ENCODE data around the gene PTGIS. TPM values are rescaled to one million over a fixed set of nuclear protein-coding genes. Genes with fewer than 3 reads are reported as not detected.

The PTGIS gene
- total and polyA plus RNA-seq, 2 donors (not counting 3 experiments of a cell fraction or from before 2014, with no cell fraction given), result 6.2 to 11.8 TPM

- intact Hi-C loops (cut with micrococcal nuclease), result no loop called here
Observed at GRCh38 chr20:49526056-49526455, 41.9 kb downstream of the PTGIS start.

More at GRCh38 chr20:49526056-49526455, 41.9 kb downstream of the PTGIS start:
- no peak for DNase-seq (ENCODE audit: low read depth, low spot score)
- Histone ChIP-seq H3K27me3 (ENCODE audit: control insufficient read depth in 2 of 2, insufficient read depth in 2 of 2, low read length in 2 of 2) (peaks cover 0 to 4% of the 10 kb centered on the region in 2 experiments), H4K20me1 (replicated peaks; ENCODE audit: control insufficient read depth, extremely low read depth, insufficient read depth, low read length) (no peaks in the 10 kb centered on the region), H3K9me3 (replicated peaks; ENCODE audit: control insufficient read depth, insufficient read depth, low read length) (no peaks in the 10 kb centered on the region), H3K9ac (replicated peaks; ENCODE audit: extremely low read depth, insufficient read depth, low read length) (no peak overlapping the region), H3K4me1 (ENCODE audit: control insufficient read depth, extremely low read depth, insufficient read depth, low read length) (no peaks in the 10 kb centered on the region), H2AFZ (ENCODE audit: low read depth, low read length) (no peak overlapping the region), H3K9me1 (replicated peaks; ENCODE audit: control insufficient read depth, extremely low read depth, insufficient read depth, low read length) (no peaks in the 10 kb centered on the region), H3K79me2 (ENCODE audit: control insufficient read depth, insufficient read depth, low read length) (no peaks in the 10 kb centered on the region), H3K4me3 (replicated peaks in 1 of 3; ENCODE audit: insufficient read depth in 1 of 3, low read depth in 1 of 3, low read length in 3 of 3) (no peak overlapping the region), H3K36me3 (ENCODE audit: control insufficient read depth in 2 of 2, extremely low read depth in 1 of 2, insufficient read depth in 2 of 2, low read length in 2 of 2) (no peaks in the 10 kb centered on the region), H3K4me2 (ENCODE audit: insufficient read depth, low read length) (no peak overlapping the region), H3K27ac (ENCODE audit: insufficient read depth, low read depth, low read length) (no peak overlapping the region)
- TF ChIP-seq FOS (IDR thresholded peaks at IDR 0.05; ENCODE audit: borderline replicate concordance, insufficient read depth, low read length) (no peak), POLR2AphosphoS5 (IDR thresholded peaks at IDR 0.05; ENCODE audit: insufficient read depth, low read depth, low read length) (no peak), POLR2A (IDR thresholded peaks at IDR 0.05; ENCODE audit: low read depth, low read length) (no peak), EZH2 (IDR thresholded peaks at IDR 0.05; ENCODE audit: borderline replicate concordance, low read depth, low read length, severe bottlenecking) (no peak), JUN (IDR thresholded peaks at IDR 0.05; ENCODE audit: borderline replicate concordance, insufficient read depth, insufficient read length, low read depth) (no peak), GATA2 (IDR thresholded peaks at IDR 0.05; ENCODE audit: insufficient read depth, insufficient read length, low read depth, low read length) (no peak), CTCF (IDR thresholded peaks at IDR 0.05; ENCODE audit: extremely low read depth in 1 of 2, insufficient read depth in 1 of 2, low read depth in 1 of 2, low read length in 2 of 2) (no peak), MYC (IDR thresholded peaks at IDR 0.05; ENCODE audit: low read depth, low read length) (no peak), MAX (IDR thresholded peaks at IDR 0.05; ENCODE audit: insufficient read depth, insufficient read length) (no peak)
- dilution Hi-C loops (cut with MboI; ENCODE audit: extremely low pct_ligation_motif_present, low sequenced_read_pairs), result no loop called here
- POLR2A ChIA-PET, result no interaction called here
- no TSS peak for BruUV-seq (replicated peaks)
- CTCF ChIA-PET, result interaction anchor here (0.6 to 2.3 kb wide), 6 partner anchors 8 to 335 kb away, joined by 3 to 7 read pairs (median 3); no protein-coding TSS in a partner anchor
- no peak for FAIRE-seq
